Mucosa of rectum (tissue), 2 donors: Measurements from ENCODE around the gene ABHD14A.

ENCODE experiments used
- H3K27ac ChIP-seq, 2 donors: one replicate each; pipeline ENCODE4 v1.7.0; 2013; ENCODE audit warnings: inconsistent platforms in 2 of 2, low read depth in 2 of 2, low read length in 2 of 2
- H3K27me3 ChIP-seq, 2 donors: one replicate each; pipeline ENCODE4 v1.7.0; 2013; ENCODE audit warnings: low read length in 2 of 2; ENCODE audit not compliant: control insufficient read depth in 2 of 2, insufficient read depth in 2 of 2
- H3K36me3 ChIP-seq, 2 donors: one replicate each; pipeline ENCODE4 v1.7.0; 2013; ENCODE audit warnings: low read length in 2 of 2; ENCODE audit not compliant: control insufficient read depth in 2 of 2, insufficient read depth in 2 of 2
- H3K4me1 ChIP-seq, 2 donors: one replicate each; pipeline ENCODE4 v1.7.0; 2013; ENCODE audit warnings: low read length in 2 of 2, mild to moderate bottlenecking in 1 of 2; ENCODE audit not compliant: control insufficient read depth in 2 of 2, insufficient read depth in 2 of 2
- H3K4me3 ChIP-seq, 2 donors: one replicate each; pipeline ENCODE4 v1.7.0; 2013; ENCODE audit warnings: low read length in 2 of 2
- H3K9ac ChIP-seq, 2 donors: one replicate each; pipeline ENCODE4 v1.7.0; 2013; ENCODE audit warnings: low read length in 2 of 2, low read depth in 1 of 2, mild to moderate bottlenecking in 1 of 2
- H3K9me3 ChIP-seq, 2 donors: one replicate each; pipeline ENCODE4 v1.7.0; 2013; ENCODE audit warnings: low read length in 2 of 2; ENCODE audit not compliant: control insufficient read depth in 2 of 2
- donor health status: healthy.
- donor health status: Normal muscosa, but diverticular disease.

Gene ABHD14A

GRCh38 chr3:51958603-51959521 is 16.0 kb upstream of the ABHD14A start:
- no peak overlapping the region for H3K27ac ChIP-seq
- no peak overlapping the region for H3K9ac ChIP-seq
- H3K4me3 ChIP-seq: no peak overlapping the region
- no peaks in the 10 kb centered on the region for H3K9me3 ChIP-seq
- H3K36me3 ChIP-seq: peaks cover 2% of the 10 kb centered on the region in 2 donors
- peaks cover 0 to 7% of the 10 kb centered on the region in 2 donors for H3K27me3 ChIP-seq
- H3K4me1 ChIP-seq: no peaks in the 10 kb centered on the region

- Histone ChIP-seq H3K9me3 (no peaks in the 10 kb centered on the region), H3K4me1 (no peaks in the 10 kb centered on the region), H3K9ac (no peak overlapping the region), H3K4me3 (no peak overlapping the region), H3K27ac (no peak overlapping the region), H3K27me3 (peaks cover 0 to 7% of the 10 kb centered on the region in 2 donors), H3K36me3 (peaks cover 2% of the 10 kb centered on the region in 2 donors)
These were observed 15.2 kb upstream of the ABHD14A start for GRCh38 chr3:51959651-51960050.

GRCh38 chr3:51960386-51960785 is 14.5 kb upstream of the ABHD14A start:
- no peaks in the 10 kb centered on the region for H3K4me1 ChIP-seq

GRCh38 chr3:51961011-51961410 is 13.9 kb upstream of the ABHD14A start:
- Histone ChIP-seq H3K9ac (no peak overlapping the region), H3K4me1 (no peaks in the 10 kb centered on the region), H3K27ac (no peak overlapping the region), H3K36me3 (peaks cover 2% of the 10 kb centered on the region in 2 donors), H3K4me3 (no peak overlapping the region), H3K9me3 (no peaks in the 10 kb centered on the region), H3K27me3 (no peaks in the 10 kb centered on the region)

More at GRCh38 chr3:51960386-51960785, 14.5 kb upstream of the ABHD14A start:
- Histone ChIP-seq H3K9ac (no peak overlapping the region), H3K4me3 (no peak overlapping the region), H3K9me3 (no peaks in the 10 kb centered on the region), H3K27ac (no peak overlapping the region), H3K27me3 (peaks cover 0 to 3% of the 10 kb centered on the region in 2 donors), H3K36me3 (peaks cover 2% of the 10 kb centered on the region in 2 donors)

- peaks cover 2% of the 10 kb centered on the region in 2 donors for H3K36me3 ChIP-seq
- no peaks in the 10 kb centered on the region for H3K27me3 ChIP-seq
- no peak overlapping the region for H3K9ac ChIP-seq
- H3K4me3 ChIP-seq: no peak overlapping the region
- H3K27ac ChIP-seq: no peak overlapping the region
- no peaks in the 10 kb centered on the region for H3K9me3 ChIP-seq
- H3K4me1 ChIP-seq: peaks cover 1 to 2% of the 10 kb centered on the region in 2 donors
These were observed 13.0 kb upstream of the ABHD14A start for GRCh38 chr3:51961602-51962569.

GRCh38 chr3:51962854-51963530 is 11.9 kb upstream of the ABHD14A start:
- Histone ChIP-seq H3K27ac (no peak overlapping the region), H3K36me3 (peaks cover 2% of the 10 kb centered on the region in 2 donors), H3K9ac (no peak overlapping the region), H3K4me1 (peaks cover 5 to 6% of the 10 kb centered on the region in 2 donors), H3K9me3 (no peaks in the 10 kb centered on the region), H3K4me3 (no peak overlapping the region), H3K27me3 (no peaks in the 10 kb centered on the region)

- Histone ChIP-seq H3K27me3 (no peaks in the 10 kb centered on the region), H3K9ac (no peak overlapping the region), H3K27ac (no peak overlapping the region), H3K4me1 (peaks cover 7 to 13% of the 10 kb centered on the region in 2 donors), H3K36me3 (peaks cover 2% of the 10 kb centered on the region in 2 donors), H3K9me3 (no peaks in the 10 kb centered on the region), H3K4me3 (no peak overlapping the region)
These were observed 10.9 kb upstream of the ABHD14A start for GRCh38 chr3:51963951-51964451.

GRCh38 chr3:51964521-51964920 is 10.3 kb upstream of the ABHD14A start:
- H3K27ac ChIP-seq: no peak overlapping the region
- peaks cover 7 to 13% of the 10 kb centered on the region in 2 donors for H3K4me1 ChIP-seq
- no peak overlapping the region for H3K4me3 ChIP-seq
- peaks cover 0 to 3% of the 10 kb centered on the region in 2 donors for H3K36me3 ChIP-seq
- no peaks in the 10 kb centered on the region for H3K27me3 ChIP-seq
- H3K9me3 ChIP-seq: no peaks in the 10 kb centered on the region
- H3K9ac ChIP-seq: no peak overlapping the region

GRCh38 chr3:51966016-51966415 is 8.8 kb upstream of the ABHD14A start:
- no peaks in the 10 kb centered on the region for H3K27me3 ChIP-seq
- no peak overlapping the region for H3K4me3 ChIP-seq
- peaks cover 7 to 13% of the 10 kb centered on the region in 2 donors for H3K4me1 ChIP-seq
- no peaks in the 10 kb centered on the region for H3K9me3 ChIP-seq
- peaks cover 0 to 4% of the 10 kb centered on the region in 2 donors for H3K36me3 ChIP-seq
- H3K9ac ChIP-seq: no peak overlapping the region
- H3K27ac ChIP-seq: no peak overlapping the region
